ENCODE measurements around the gene FARS2.

DNA sequence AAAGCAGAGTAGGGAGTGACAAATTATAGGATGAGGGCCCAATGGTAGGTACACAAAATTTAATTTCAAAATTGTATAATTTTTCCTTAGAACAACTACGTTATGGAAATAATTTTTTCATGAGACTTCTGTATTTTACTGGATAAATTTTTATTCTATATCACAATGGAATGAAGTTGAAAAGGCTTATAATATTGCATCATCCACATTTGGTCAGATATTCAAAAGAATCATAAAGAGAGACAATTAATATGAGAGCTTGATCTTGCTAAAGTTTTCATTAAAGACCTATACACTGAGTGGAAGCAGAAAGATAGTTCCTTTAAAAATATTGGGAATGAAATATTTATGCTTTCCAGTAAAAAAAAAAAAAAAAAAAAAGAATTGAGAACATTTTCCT lies 242.8 kb downstream of the FARS2 start:
- TF ChIP-seq, protein P1, sequence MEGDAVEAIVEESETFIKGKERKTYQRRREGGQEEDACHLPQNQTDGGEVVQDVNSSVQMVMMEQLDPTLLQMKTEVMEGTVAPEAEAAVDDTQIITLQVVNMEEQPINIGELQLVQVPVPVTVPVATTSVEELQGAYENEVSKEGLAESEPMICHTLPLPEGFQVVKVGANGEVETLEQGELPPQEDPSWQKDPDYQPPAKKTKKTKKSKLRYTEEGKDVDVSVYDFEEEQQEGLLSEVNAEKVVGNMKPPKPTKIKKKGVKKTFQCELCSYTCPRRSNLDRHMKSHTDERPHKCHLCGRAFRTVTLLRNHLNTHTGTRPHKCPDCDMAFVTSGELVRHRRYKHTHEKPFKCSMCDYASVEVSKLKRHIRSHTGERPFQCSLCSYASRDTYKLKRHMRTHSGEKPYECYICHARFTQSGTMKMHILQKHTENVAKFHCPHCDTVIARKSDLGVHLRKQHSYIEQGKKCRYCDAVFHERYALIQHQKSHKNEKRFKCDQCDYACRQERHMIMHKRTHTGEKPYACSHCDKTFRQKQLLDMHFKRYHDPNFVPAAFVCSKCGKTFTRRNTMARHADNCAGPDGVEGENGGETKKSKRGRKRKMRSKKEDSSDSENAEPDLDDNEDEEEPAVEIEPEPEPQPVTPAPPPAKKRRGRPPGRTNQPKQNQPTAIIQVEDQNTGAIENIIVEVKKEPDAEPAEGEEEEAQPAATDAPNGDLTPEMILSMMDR (conservative IDR thresholded peaks at IDR 0.05 in 1 of 2, IDR thresholded peaks at IDR 0.05 in 1 of 2; ENCODE audit: low read depth in 1 of 2, low read length in 2 of 2): no peak
- TF ChIP-seq EZH2 (IDR thresholded peaks at IDR 0.05; ENCODE audit: low read length, missing control alignments): no peak

Measured in fibroblast of lung (primary cell).